ENCODE data around the gene MYOF. TPM values are rescaled to one million over a fixed set of nuclear protein-coding genes. Genes with fewer than 3 reads are reported as not detected.
A peak's percentile ranks its signal among the peaks of the same experiment; 100 is the strongest.

Gene MYOF
- total and polyA plus RNA-seq, 2 of the 8 experiments (the other 6 are each of a cell fraction or from before 2014, with no cell fraction given) = 0.98 to 2.3 TPM

DNA sequence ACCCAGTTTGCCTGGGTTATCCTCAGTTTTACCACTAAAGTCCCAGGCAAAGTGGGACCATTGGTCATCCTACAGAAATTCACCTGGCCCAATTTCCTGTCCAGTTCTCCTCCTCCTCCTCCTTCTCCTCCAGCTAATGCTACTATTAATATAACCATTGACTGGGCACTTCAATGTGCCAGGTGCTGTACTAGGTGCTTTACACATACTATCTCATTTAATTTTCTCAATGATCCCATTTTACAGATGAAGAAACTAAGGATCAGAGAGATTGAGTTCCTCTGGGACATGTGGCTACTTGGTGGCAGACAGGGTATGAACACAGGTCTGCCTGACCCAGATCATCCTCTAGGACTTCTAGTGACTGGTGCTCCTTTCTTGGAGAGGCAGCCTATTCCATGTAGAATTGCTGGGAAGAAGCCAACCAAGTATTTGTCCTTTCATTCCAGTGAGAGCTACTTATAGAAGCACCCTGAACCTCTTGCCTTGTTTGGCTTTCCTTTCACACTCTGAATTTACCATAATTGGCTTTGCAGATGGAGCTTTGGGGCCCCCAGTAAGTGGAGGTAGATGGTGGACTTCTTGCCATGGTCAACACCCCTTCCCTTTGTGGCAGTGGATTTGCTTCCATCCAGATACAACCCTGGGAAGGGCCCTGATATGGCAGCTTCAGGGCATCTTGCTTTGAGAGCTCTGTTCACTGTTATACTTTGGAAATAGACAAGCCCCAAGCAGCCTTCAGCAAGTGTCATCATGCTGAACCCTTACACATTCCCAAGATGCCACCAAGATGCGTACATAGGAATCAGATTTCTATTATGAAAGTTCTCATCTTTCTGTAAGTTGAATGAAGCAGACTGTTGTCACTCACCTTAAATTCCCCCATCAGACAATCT, 78.7 kb downstream of the MYOF start:
- H3K9ac ChIP-seq (replicated peaks in 1 of 4; ENCODE audit: extremely low read depth in 1 of 4, low read depth in 3 of 4, low read length in 3 of 4) = no peak overlapping the region
- H2BK120ac ChIP-seq (replicated peaks; ENCODE audit: low read depth, low read length) = no peak overlapping the region
- no peaks in the 10 kb centered on the region for H3K4me1 ChIP-seq (replicated peaks in 1 of 4; ENCODE audit: control insufficient read depth in 3 of 4, insufficient read depth in 4 of 4, low read length in 3 of 4)
- H4K8ac ChIP-seq (ENCODE audit: extremely low read depth, insufficient read depth, low read length) = no peak overlapping the region
- TF ChIP-seq, protein P1, sequence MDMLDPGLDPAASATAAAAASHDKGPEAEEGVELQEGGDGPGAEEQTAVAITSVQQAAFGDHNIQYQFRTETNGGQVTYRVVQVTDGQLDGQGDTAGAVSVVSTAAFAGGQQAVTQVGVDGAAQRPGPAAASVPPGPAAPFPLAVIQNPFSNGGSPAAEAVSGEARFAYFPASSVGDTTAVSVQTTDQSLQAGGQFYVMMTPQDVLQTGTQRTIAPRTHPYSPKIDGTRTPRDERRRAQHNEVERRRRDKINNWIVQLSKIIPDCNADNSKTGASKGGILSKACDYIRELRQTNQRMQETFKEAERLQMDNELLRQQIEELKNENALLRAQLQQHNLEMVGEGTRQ (IDR thresholded peaks at IDR 0.05; ENCODE audit: low read length) = no peak
- TF ChIP-seq YY1 (IDR thresholded peaks at IDR 0.05; ENCODE audit: low read depth, low read length) = no peak
- TF ChIP-seq KDM1A (IDR thresholded peaks at IDR 0.05; ENCODE audit: borderline replicate concordance, low read length) = 0 out of 2 replicates have a peak, but pooled peaks have one; percentile 34
- H4K5ac ChIP-seq (ENCODE audit: insufficient read length, low read depth, low read length) = no peak overlapping the region
- POLR2A ChIA-PET (ENCODE audit: partially characterized antibody) = interaction anchor here (1.7 kb wide), 1 partner anchor 27 kb away, joined by 3 read pairs; no protein-coding TSS in a partner anchor
- no peak overlapping the region for H2BK20ac ChIP-seq (ENCODE audit: low read length)
- H3K27ac ChIP-seq (ENCODE audit: low read depth, low read length) = no peak overlapping the region
- H4K91ac ChIP-seq (replicated peaks; ENCODE audit: insufficient read length, low read length) = no peak overlapping the region
- DNase-seq (ENCODE audit: low read depth in 1 of 2, low spot score in 2 of 2) = no peak
- no peaks in the 10 kb centered on the region for H3K23me2 ChIP-seq (ENCODE audit: low read depth, low read length)
- H2BK5ac ChIP-seq (ENCODE audit: low read depth, low read length) = no peak overlapping the region
- no peak overlapping the region for H3K4me2 ChIP-seq (ENCODE audit: insufficient read depth in 1 of 2, low read depth in 2 of 2, low read length in 2 of 2)
- WGBS, 2 experiments (ENCODE audit: extremely low coverage in 1 of 2, insufficient coverage in 1 of 2, insufficient read length in 1 of 2, insufficient replicate concordance in 2 of 2, low coverage in 1 of 2, low lambda C conversion rate in 2 of 2, missing lambda C conversion rate in 1 of 2) = 92% methylated on average over 1 of the region's 1 CpG; no CpG with 5 or more reads in 1 of the 2 experiments
- FAIRE-seq = no peak
- no peaks in the 10 kb centered on the region for H3K27me3 ChIP-seq (replicated peaks in 1 of 4; ENCODE audit: control insufficient read depth in 3 of 4, extremely low read depth in 1 of 4, insufficient read depth in 3 of 4, low read length in 3 of 4)
- no peak overlapping the region for H3K14ac ChIP-seq (ENCODE audit: insufficient read length)
- no peak overlapping the region for H2AK5ac ChIP-seq (ENCODE audit: low read depth, low read length)
- H3K18ac ChIP-seq (ENCODE audit: extremely low read depth, low read length) = no peak overlapping the region
- H3K23ac ChIP-seq (ENCODE audit: insufficient read length) = no peak overlapping the region
- CTCF ChIA-PET (ENCODE audit: partially characterized antibody) = interaction anchor here (0.9 to 3.3 kb wide), 8 partner anchors 13 to 80 kb away, joined by 3 to 18 read pairs (median 4); partner anchors contain the start of gene MYOF
- no peak overlapping the region for H2BK15ac ChIP-seq (ENCODE audit: low read length)
- H3K9me3 ChIP-seq (ENCODE audit: insufficient read depth in 2 of 2, low read depth in 1 of 2, low read length in 1 of 2) = no peaks in the 10 kb centered on the region
- no peak overlapping the region for H3K4ac ChIP-seq (replicated peaks; ENCODE audit: insufficient read length, low read depth, low read length)
- no peak overlapping the region for H3K4me3 ChIP-seq (ENCODE audit: extremely low read depth in 1 of 4, insufficient read depth in 2 of 4, low read depth in 3 of 4, low read length in 4 of 4)
- no peaks in the 10 kb centered on the region for H3K79me1 ChIP-seq (ENCODE audit: low read depth, low read length)
- H3K56ac ChIP-seq (replicated peaks; ENCODE audit: insufficient read length, low read depth, low read length) = no peak overlapping the region
- H4K20me1 ChIP-seq (replicated peaks in 1 of 2; ENCODE audit: control insufficient read depth in 1 of 2, insufficient read depth in 2 of 2, low read length in 2 of 2) = no peaks in the 10 kb centered on the region
- H2AFZ ChIP-seq (ENCODE audit: low read length) = no peak overlapping the region
- no peaks in the 10 kb centered on the region for H3K36me3 ChIP-seq (ENCODE audit: control insufficient read depth in 2 of 4, insufficient read depth in 4 of 4, low read length in 3 of 4)
- H2BK12ac ChIP-seq (ENCODE audit: low read depth, low read length) = no peak overlapping the region
- H3K79me2 ChIP-seq (ENCODE audit: control insufficient read depth in 1 of 2, insufficient read depth in 2 of 2, low read length in 2 of 2) = no peaks in the 10 kb centered on the region
